IMR-90 (cell line): ENCODE data around the gene EML6.

Experiments
- CHD1 ChIP-seq: IDR thresholded peaks from 2 replicates; pipeline ENCODE4 v1.6.1; 2012; ENCODE audit warnings: low read depth, low read length, improper control_type of control experiment
- CTCF ChIP-seq: conservative IDR thresholded peaks from 2 replicates; pipeline ENCODE4 v1.5.1; 2012; ENCODE audit warnings: mild to moderate bottlenecking, low read depth, low read length, improper control_type of control experiment
- MAFK ChIP-seq: IDR thresholded peaks from 2 replicates; pipeline ENCODE4 v1.6.1; 2012; ENCODE audit warnings: low read depth, low read length, improper control_type of control experiment
- MAZ ChIP-seq: IDR thresholded peaks from 2 replicates; pipeline ENCODE4 v1.6.1; 2012; ENCODE audit warnings: low read depth, mild to moderate bottlenecking, low read length, improper control_type of control experiment, moderate library complexity, borderline replicate concordance
- MXI1 ChIP-seq: IDR thresholded peaks from 2 replicates; pipeline ENCODE4 v1.6.1; 2012; ENCODE audit warnings: low read depth, mild to moderate bottlenecking, low read length, moderate library complexity, borderline replicate concordance
- NFE2L2 ChIP-seq: fragments of 150-350 bp; IDR thresholded peaks from 2 replicates; pipeline ENCODE4 v1.6.1; 2016; ENCODE audit warnings: low read depth, mild to moderate bottlenecking, low read length
- POLR2A ChIP-seq: IDR thresholded peaks from 2 replicates; pipeline ENCODE4 v1.6.1; 2012; ENCODE audit warnings: mild to moderate bottlenecking, low read depth, low read length
- RAD21 ChIP-seq: IDR thresholded peaks from 2 replicates; pipeline ENCODE4 v1.6.1; 2012; ENCODE audit warnings: low read length, improper control_type of control experiment
- SMC3 ChIP-seq: fragments of 150-350 bp; IDR thresholded peaks from 2 replicates; pipeline ENCODE4 v1.6.1; 2016; ENCODE audit warnings: low read depth, mild to moderate bottlenecking, antibody characterized with exemption, low read length, moderate library complexity

- TF ChIP-seq MXI1 (no peak), CTCF (no peak), POLR2A (no peak), CHD1 (no peak), MAZ (no peak), SMC3 (no peak), MAFK (no peak), RAD21 (no peak), NFE2L2 (no peak)
Observed at GRCh38 chr2:54776494-54776893, 53.0 kb downstream of the EML6 start.
